Progenitor cell of endocrine pancreas (in vitro differentiated cells): ENCODE results near the gene PTPMT1. TPM values are rescaled to one million over a fixed set of nuclear protein-coding genes. Genes with fewer than 3 reads are reported as not detected.

ENCODE experiments used
- DNase-seq: peaks from one replicate; pipeline ENCODE4 v3.0.0; 2021; ENCODE audit warnings: low spot score; ENCODE audit not compliant: unreplicated experiment
- H3K27ac Mint-ChIP-seq: 2 replicates; pipeline ENCODE4 v1.8.0; 2021; ENCODE audit warnings: mild to moderate bottlenecking, moderate library complexity, mixed read lengths
- H3K27me3 Mint-ChIP-seq: 2 replicates; pipeline ENCODE4 v1.8.0; 2021; ENCODE audit warnings: mixed read lengths
- H3K36me3 Mint-ChIP-seq: 2 replicates; pipeline ENCODE4 v1.8.0; 2022; ENCODE audit warnings: mixed read lengths; ENCODE audit not compliant: insufficient read depth
- H3K4me1 Mint-ChIP-seq: 2 replicates; pipeline ENCODE4 v1.8.0; 2021; ENCODE audit warnings: low read depth, mixed read lengths
- H3K4me3 Mint-ChIP-seq: 2 replicates; pipeline ENCODE4 v1.8.0; 2021; ENCODE audit warnings: low read depth, mild to moderate bottlenecking, moderate library complexity, mixed read lengths
- H3K9me3 Mint-ChIP-seq: 2 replicates; pipeline ENCODE4 v1.8.0; 2021; ENCODE audit warnings: low read depth, mixed read lengths
- total RNA-seq: library from RNA; stranded (reverse); gene quantifications from 2 replicates; pipeline ENCODE4 v1.2.1, GENCODE V29; 2021
- TF ChIP-seq, protein P1 (sequence below): fragments of 200-600 bp; sonication (generic); IDR thresholded peaks from one replicate; pipeline ENCODE4 v1.5.0; 2021; ENCODE audit warnings: antibody characterized with exemption, mild to moderate bottlenecking; ENCODE audit not compliant: unreplicated experiment

PTPMT1 gene
- total RNA-seq, 1 donor from 2014 or later = 47.6 TPM

DNA sequence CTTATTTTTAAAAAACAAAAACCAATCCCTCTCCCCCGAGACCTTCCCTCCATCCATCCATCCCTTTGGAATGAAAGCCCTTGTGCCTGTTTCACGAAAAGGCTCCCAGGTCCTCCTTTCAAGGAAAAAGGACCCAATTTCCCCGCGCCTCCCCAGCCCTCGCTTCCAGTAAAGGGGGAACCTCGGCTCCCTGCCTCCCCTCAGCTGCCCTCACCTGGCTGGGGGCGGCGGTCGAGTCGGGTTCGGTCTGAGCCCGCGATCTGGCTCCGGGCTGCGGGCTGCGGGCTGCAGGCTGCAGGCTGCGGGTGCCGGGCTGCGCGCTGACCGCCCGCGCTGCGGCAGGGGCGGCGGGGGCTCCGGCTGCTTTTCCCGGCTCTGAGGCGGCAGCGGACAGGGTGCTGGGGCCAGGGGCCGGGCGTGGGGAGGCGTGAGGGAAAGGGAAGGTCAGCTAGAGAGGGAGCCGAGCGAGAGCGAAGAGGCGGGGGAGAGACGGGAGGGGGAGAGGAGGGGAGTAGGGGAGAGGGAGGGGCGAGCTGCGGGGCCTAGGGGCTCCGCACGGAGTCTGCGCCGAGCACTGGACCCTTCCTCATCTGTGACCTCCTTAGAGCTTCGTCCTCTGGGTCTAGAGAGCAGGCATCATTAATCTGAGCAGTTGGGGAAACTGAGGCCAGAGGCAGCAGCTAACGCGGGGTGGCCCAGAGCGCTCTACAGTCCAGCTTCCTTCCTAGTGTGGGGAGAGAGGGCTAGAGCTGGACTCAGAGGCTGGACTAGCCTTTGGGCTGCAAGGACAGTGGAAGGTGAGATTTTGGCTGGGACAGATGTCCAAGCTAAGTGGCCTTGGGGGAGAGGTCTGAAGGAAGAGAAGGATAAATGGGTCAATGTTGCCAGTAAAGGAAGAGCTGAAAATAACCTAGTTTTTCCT, 28.8 kb downstream of the PTPMT1 start, which contains the start of gene C1QTNF4:
Gene C1QTNF4, minus strand, starts transcription at position 478 of the 922 bp plus-strand sequence. CDS start 3,601 bp downstream, outside the sequence.
- peak; percentile 29 for DNase-seq
- Mint-ChIP-seq H3K36me3 (no peaks in the 10 kb centered on the region), H3K9me3 (no peaks in the 10 kb centered on the region), H3K27ac (no peak within 1 kb of the TSS), H3K4me1 (peaks cover 8% of the 10 kb centered on the region), H3K27me3 (peaks cover 40% of the 10 kb centered on the region), H3K4me3 (peak within 1 kb of the TSS; percentile 74)
- TF ChIP-seq, protein P1, sequence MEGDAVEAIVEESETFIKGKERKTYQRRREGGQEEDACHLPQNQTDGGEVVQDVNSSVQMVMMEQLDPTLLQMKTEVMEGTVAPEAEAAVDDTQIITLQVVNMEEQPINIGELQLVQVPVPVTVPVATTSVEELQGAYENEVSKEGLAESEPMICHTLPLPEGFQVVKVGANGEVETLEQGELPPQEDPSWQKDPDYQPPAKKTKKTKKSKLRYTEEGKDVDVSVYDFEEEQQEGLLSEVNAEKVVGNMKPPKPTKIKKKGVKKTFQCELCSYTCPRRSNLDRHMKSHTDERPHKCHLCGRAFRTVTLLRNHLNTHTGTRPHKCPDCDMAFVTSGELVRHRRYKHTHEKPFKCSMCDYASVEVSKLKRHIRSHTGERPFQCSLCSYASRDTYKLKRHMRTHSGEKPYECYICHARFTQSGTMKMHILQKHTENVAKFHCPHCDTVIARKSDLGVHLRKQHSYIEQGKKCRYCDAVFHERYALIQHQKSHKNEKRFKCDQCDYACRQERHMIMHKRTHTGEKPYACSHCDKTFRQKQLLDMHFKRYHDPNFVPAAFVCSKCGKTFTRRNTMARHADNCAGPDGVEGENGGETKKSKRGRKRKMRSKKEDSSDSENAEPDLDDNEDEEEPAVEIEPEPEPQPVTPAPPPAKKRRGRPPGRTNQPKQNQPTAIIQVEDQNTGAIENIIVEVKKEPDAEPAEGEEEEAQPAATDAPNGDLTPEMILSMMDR = no peak

DNA sequence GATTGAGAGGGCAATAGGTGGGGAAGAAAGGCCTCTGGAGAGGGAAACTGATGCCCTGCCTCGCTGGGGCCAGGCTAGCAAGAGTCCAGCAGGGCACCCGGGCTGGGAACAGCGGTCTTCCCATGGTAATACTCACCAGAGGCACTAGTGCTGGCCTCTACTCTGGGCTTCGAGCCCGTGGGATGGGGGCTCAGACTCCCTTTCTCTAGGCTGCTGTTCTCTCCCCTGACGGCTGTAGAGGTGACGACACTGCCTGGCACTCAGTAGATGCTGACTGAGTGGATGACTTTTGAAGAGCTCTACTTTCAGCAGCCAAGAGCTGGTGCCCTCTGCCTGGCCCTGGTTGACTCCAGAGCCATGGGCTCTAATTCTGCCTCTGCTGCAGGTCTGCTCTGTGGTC, 29.6 kb downstream of the PTPMT1 start:
- DNase-seq = no peak
- Mint-ChIP-seq H3K27me3 (peaks cover 40% of the 10 kb centered on the region), H3K4me1 (peaks cover 8% of the 10 kb centered on the region), H3K27ac (no peak overlapping the region), H3K9me3 (no peaks in the 10 kb centered on the region), H3K4me3 (peak overlapping the region; percentile 74), H3K36me3 (no peaks in the 10 kb centered on the region)
- TF ChIP-seq, protein P1 = no peak

DNA sequence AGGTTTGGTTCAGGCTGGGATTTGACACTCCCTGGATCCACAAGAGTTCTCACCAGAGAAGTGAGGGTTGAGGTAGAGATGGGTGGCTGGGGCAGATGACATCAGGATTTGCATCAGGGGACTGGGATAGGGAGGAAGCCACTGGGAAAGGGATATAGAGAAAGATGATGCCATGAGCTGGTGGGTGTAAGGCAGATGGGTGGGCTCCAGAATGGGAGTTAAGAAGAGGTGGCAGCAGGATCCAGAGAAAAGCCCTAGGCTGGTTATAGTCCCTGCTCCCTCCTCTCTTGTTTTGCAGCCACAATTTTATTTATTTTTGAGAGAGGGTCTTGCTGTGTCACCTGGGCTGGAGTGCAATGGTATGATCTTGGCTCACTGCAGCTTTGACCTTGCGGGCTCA, 30.6 kb downstream of the PTPMT1 start:
- DNase-seq = no peak
- Mint-ChIP-seq H3K27me3 (peaks cover 40% of the 10 kb centered on the region), H3K9me3 (no peaks in the 10 kb centered on the region), H3K4me3 (no peak overlapping the region), H3K36me3 (no peaks in the 10 kb centered on the region), H3K27ac (no peak overlapping the region), H3K4me1 (peaks cover 8% of the 10 kb centered on the region)
- TF ChIP-seq, protein P1 = no peak

DNA sequence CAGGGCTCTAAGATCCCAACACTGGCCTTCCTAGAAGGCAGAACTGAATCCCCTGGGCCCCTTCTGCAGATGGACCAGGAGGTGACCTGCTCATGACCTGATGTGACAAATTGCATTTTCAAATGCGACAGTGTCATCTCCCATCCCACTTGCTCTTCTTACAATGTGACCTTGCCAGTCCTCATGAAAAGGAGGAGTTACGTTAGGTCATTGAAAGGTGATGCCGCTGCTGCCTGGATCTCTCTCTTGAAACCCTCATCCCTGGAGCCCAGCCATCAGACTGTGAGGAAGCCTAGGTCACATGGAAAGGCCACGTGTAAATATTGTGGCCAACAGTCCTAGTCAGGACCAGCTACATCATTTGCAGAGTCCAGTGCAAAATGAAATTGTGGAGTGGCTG, 34.5 kb downstream of the PTPMT1 start:
- Mint-ChIP-seq H3K27me3 (peaks cover 11% of the 10 kb centered on the region), H3K27ac (no peak overlapping the region), H3K4me3 (no peak overlapping the region), H3K9me3 (no peaks in the 10 kb centered on the region), H3K36me3 (no peaks in the 10 kb centered on the region), H3K4me1 (no peaks in the 10 kb centered on the region)
- TF ChIP-seq, protein P1 = no peak
- DNase-seq = no peak

DNA sequence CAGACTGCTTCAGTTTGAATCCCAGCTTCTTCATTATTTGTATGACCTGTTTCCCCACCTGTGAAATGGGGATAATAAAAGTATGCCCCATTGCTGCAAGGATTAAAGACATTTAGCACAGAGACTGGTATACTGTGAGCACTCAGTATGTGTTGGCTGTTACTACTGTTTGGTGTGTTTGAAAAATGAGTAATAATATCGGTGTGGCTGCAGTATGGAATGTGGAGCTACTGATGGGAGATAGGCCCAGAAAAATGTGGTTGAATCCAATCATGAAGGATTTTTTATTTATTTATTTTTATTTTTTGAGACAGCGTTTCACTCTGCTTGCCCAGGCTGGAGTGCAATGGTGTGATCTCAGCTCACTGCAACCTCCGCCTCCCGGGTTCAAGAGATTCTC, 37.9 kb downstream of the PTPMT1 start:
- peaks cover 9% of the 10 kb centered on the region for H3K4me1 Mint-ChIP-seq
- TF ChIP-seq, protein P1 = no peak
- no peak overlapping the region for H3K27ac Mint-ChIP-seq
- no peak overlapping the region for H3K4me3 Mint-ChIP-seq
- no peaks in the 10 kb centered on the region for H3K27me3 Mint-ChIP-seq
- no peak for DNase-seq
- H3K36me3 Mint-ChIP-seq = no peaks in the 10 kb centered on the region
- no peaks in the 10 kb centered on the region for H3K9me3 Mint-ChIP-seq
